HG03520 (cell line): ENCODE measurements around the gene UBAP2.
"Not testable (repeated sequence)": the region's sequence is repeated elsewhere in the genome, so short reads cannot be mapped to it uniquely, and the experiment has no call there.

Source experiments
- ATAC-seq: cut with Tn5 transposase; IDR thresholded peaks from one replicate; pipeline ENCODE4 v1.9.1; 2021; ENCODE audit warnings: mild to moderate bottlenecking, moderate library complexity; ENCODE audit not compliant: unreplicated experiment

Gene UBAP2

GRCh38 chr9:33992632-33993031 is 56.1 kb downstream of the UBAP2 start:
- no peak for ATAC-seq

DNA sequence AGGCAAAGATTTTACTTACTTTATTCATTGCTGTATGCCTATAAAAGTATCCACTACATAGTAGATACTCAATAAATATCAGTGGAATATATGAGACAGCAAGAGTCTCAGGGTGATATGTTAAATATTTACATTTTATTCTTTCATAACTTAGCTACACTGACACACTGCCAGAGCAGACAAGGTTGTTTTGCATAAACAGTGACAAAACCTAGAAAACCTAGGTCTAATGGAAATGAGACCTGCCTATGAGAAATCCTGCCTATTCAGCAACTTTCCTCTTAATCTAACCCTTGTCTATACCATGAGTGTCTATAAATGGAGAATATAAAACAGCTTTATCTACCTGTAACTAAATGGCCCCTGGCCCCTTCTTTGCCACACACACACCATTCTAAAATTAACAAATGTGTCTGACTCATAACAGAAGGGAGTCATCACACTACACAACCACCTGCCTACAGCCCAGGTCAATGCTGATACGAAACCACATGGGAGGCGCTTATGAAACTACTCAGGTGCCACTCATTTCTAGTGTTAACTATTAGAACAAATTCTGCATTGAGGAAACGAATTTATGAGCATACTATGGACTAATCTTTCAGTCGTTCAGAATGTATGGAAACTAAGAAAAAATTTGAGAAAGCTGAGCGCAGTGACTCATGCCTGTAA is 60.3 kb downstream of the UBAP2 start:
- ATAC-seq, result peak; percentile 100

GRCh38 chr9:33976414-33976813 is 72.3 kb downstream of the UBAP2 start:
- no peak for ATAC-seq

GRCh38 chr9:33972698-33973097 is 76.0 kb downstream of the UBAP2 start:
- no peak for ATAC-seq

DNA sequence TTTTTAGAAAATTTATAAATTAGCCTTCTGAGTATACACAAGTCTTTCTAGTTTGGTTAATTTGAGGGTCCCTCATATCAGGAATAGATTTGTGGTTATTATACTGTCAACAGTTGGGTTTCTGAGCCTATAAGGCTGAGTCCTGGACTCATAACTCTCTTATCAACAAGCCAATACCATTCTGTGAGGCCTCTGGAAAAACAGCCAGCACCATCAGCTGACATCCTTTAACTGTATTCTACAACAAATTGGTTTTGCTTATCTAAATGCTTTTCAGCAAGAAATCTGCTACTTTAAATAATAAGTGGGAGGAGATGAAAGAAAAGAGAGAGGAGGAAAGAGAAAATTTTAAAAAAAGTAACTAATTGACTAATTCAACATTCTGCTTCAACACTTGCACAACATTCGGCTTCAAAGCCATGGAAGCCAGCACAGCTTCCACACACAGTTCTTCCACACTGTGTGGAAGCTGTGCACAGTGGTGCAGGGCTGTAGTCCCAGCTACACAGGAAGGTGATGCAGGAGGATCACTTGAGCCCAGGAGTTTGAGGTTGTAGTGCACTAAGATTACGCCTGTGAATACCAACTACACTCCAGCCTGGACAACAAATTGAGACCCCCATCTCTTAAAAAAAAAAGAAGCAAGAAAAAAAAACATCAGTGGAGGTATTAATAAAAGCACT is 84.5 kb downstream of the UBAP2 start:
- no peak for ATAC-seq

DNA sequence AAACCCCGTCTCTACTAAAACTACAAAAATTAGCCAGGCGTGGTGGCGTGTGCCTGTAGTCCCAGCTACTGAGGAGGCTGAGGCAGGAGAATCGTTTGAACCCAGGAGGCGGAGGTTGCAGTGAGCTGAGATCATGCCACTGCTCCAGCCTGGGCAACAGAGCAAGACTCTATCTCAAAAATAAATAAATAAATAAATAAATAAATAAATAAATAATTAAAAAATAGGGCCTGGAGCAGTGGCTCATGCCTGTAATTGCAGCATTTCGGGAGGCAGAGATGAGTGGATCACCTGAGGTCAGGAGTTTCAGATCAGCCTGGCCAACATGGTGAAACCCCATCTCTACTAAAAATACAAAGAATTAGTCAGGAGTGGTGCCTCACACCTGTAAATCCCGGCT is 86.2 kb downstream of the UBAP2 start:
- ATAC-seq, result not testable (repeated sequence)

DNA sequence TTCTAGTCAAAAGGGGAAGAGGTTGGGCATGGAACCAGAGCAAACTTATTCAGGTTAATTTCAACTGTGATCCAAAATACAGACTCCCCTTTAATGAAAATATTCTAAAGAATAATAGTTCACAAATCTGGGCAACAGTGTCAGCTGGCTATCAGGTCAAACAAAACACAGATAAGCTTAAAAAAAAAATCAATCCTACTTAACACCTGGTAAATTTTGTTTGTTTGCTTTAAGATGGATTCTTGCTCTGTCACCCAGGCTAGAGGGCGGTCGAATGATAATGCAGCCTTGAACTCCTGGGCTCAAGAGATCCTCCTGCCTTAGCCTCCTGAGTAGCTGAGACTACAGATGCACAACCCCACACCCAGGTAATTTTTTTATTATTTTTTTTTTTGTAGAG is 89.0 kb downstream of the UBAP2 start:
- ATAC-seq, result no peak

GRCh38 chr9:33956544-33956943 is 92.1 kb downstream of the UBAP2 start:
- ATAC-seq, result no peak

DNA sequence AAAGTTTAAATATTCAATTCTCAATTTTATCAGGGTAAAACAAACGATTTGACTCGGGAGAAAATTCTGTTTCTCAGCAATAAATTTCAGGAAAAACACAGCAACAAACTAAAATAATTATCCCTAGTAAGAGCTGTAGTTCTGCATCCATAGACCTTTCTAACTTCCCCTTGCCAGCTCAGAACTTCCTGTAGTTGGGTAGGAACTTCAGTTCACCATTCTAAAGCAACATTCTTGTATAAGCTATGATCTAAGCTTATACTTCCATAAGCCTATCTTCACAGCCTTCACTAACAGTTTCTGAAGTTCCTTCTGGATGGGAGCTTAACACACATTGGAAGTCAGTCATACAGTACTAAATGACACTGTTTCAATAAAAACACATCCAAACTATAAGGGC is 96.6 kb downstream of the UBAP2 start:
- ATAC-seq, result no peak

GRCh38 chr9:33950371-33950770 is 98.3 kb downstream of the UBAP2 start:
- ATAC-seq, result no peak

DNA sequence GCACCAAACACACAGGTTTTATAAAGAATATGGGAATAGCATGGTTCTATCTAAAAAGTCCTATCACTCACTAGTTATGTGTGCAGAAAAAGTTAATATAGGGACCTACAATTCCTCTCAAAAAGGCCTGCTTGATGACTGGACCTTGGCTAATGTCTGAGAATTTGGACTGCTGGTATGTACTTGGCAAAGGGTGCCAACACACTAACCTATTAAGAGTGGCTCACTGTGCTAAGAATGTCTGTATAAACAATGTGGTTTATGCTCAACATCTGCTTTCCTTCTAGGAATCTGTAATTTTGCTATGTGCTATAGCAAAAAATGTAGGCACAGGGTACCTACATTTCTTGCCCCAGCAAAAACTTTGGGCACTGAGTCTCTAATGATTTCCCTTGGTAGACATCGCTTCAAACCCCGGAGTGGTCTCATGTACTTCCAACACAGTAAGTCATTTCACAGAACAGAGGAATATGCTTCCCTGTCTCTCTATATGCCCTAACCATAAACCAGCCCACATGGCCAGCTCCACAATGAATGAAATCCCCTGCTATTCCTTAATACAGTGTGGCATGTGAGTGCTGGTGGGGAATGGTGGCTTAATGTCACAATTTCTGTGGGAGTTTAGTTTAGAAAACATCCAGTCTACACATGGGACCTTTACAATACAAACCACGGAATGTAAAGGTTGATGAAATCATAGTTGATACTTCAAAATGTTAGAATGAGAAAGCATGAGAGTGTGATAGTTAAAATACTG is 101.7 kb downstream of the UBAP2 start:
- no peak for ATAC-seq

DNA sequence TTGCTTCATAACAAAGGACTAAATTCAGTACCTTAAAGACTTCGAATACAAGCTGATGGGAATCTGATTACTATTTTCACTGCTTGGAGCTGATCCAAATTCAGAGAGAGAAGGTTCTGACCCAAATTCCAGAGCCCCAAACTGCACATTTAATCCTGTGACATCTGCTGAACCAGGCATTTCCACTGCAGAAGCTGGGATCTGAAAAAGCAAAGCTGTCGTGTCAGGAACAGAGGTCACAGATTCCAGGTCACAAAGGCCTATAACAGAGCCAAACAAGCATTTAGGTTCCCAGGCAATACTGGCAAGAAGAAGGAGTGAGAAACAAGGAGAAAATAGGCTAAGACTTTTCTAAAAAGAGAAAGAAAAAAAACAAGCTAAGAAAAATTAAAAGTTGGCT is 105.3 kb downstream of the UBAP2 start:
- no peak for ATAC-seq

DNA sequence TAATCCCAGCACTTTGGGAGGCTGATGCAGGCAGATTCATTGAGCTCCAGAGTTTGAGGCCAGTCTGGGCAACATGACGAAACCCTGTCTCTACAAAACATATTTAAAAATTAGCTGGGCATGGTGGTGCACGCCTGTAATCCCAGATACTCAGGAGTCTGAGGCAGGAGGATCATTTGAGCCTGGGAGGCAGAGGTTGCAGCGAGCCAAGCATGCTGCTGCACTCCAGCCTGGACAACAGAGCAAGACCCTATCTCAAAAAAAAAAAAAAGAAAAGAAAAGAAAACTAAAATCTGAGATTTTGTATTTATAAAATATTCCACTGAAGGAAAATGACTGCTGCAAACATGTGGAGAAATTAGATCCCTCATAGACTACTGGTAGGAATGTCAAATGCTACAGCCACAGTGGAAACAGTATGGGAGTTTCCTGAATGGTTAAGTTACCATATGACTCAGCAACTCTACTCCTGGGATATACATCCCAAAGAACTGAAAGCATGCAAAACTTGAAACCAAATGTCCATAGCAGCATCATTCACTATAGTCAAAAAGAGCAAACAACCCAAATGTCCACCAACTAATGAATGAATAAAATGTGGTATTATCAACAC is 106.1 kb downstream of the UBAP2 start:
- no peak for ATAC-seq

DNA sequence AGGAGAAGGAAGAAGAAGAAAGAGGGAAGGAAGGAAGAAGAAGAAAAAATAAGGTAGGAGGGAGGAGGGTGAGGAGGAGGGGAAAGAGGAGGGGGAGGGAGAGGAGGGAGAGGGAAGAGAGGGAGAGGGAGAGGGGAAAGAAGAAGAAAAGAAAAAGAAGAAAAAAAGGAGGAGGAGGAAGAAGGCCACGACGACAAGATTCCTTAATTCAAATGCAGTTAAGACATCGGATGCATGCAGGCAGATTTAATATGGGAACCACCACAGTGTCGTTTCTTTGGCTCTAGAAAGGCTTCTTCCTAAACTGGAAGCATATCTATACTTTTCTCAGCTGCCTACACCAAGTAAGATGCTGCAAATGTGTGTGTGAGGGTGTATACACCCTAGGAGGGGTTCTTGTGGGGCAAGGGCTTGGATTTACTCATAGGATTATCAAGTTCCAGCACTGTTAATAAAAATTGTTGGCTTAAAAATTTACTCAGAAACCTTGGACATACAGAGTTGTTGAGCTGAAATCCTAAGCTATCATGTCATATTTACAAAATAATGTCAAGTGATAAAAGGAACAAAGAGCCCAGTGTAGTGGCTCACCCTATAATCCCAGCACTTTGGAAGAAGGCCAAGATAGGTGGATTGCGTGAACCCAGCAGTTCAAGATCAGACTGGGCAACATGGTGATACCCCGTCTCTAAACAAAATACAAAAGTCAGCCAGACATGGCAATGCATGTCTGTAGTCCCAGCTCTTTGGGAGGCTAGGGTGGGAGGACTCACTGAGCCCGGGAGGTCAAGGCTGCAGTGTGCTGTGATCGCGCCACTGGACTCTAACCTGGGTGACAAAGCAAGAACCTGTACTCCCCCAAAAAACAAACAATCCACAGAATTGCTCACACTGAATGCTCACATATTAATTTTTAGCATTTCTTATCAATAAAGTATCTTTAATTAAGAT is 108.5 kb downstream of the UBAP2 start:
- ATAC-seq, result no peak

- no peak for ATAC-seq
These were observed 114.4 kb downstream of the UBAP2 start for GRCh38 chr9:33934188-33934878.

GRCh38 chr9:33932078-33932807 is 116.4 kb downstream of the UBAP2 start:
- no peak for ATAC-seq

DNA sequence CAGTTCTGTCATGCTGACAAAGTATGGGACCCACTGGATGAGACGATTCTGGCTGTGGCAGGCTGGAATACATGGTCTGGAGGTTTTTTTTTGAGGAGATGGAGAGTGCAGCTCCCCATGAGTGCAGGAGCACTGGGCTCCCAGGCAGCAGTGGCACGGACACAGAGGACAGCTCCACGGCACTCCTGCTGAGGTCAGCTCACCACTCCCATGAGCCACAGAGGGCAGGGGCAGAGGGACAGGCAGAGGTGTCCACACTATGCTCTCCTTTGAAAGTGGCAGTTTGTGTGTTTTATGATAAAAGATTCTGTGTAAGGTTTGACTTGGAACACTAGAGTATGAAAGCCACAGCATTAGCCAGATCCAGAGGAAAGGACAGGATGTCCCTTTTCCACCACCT is 117.4 kb downstream of the UBAP2 start:
- ATAC-seq, result no peak

GRCh38 chr9:33927694-33928093 is 121.0 kb downstream of the UBAP2 start:
- no peak for ATAC-seq
